Lower leg skin (tissue), 4 donors: ENCODE data around the gene HDAC4. TPM values are rescaled to one million over a fixed set of nuclear protein-coding genes. Genes with fewer than 3 reads are reported as not detected.

ENCODE experiments used
- DNase-seq, 2 donors: peaks; one replicate each; pipeline ENCODE4 v3.0.0-alpha.2; 2019; ENCODE audit warnings: low spot score in 2 of 2
- H3K4me3 ChIP-seq: fragments of 200-600 bp; sonication (generic); 2 replicates; pipeline ENCODE4 v1.5.1; 2017; ENCODE audit warnings: mild to moderate bottlenecking, low read depth; ENCODE audit not compliant: poor library complexity, severe bottlenecking
- CTCF ChIP-seq, 3 donors: fragments of 450-650 bp; IDR thresholded peaks; one replicate each; pipeline ENCODE4 v1.5.1; 2016; ENCODE audit warnings: antibody characterized with exemption in 3 of 3, mild to moderate bottlenecking in 3 of 3, moderate library complexity in 2 of 3
- POLR2A ChIP-seq, 2 donors: fragments of 450-650 bp; IDR thresholded peaks; one replicate each; pipeline ENCODE4 v1.6.1; 2016 to 2017; ENCODE audit warnings: antibody characterized with exemption in 2 of 2, mild to moderate bottlenecking in 1 of 2, moderate library complexity in 1 of 2
- WGBS, 2 donors: methylation state at CpG; one replicate each; pipeline ENCODE4 v1.1.5; 2018; 5-methylcytosine and 5-hydroxymethylcytosine counted together
- intact Hi-C: fragments of 100-400 bp; cut with DNase I; formaldehyde crosslinking; loops from one replicate; pipeline ENCODE4 v1.15.0; 2023; ENCODE audit warnings: low total_unique reads
- total RNA-seq, 4 donors: library from RNA; depleted of rRNA; stranded (reverse); fragments of >200 nt; gene quantifications; one replicate each; pipeline ENCODE4 v1.1.0, GENCODE V29; 2016

Gene HDAC4
- total RNA-seq, 4 donors from 2014 or later: 27.4 to 85.5 (median 57.9) TPM

GRCh38 chr2:239195992-239196391 is 204.8 kb downstream of the HDAC4 start:
- H3K4me3 ChIP-seq: no peak overlapping the region
- intact Hi-C loops: no loop called here
- TF ChIP-seq CTCF (IDR thresholded peaks at IDR 0.05): no peak
- TF ChIP-seq POLR2A (IDR thresholded peaks at IDR 0.05): no peak
- 84 to 91% methylated on average over 4 of the region's 4 CpGs for WGBS, 2 donors
- no peak for DNase-seq

- no peak overlapping the region for H3K4me3 ChIP-seq
- WGBS, 2 donors: 85 to 88% methylated on average over 15 of the region's 15 CpGs
- no peak for DNase-seq
- intact Hi-C loops: no loop called here
- no peak for TF ChIP-seq CTCF (IDR thresholded peaks at IDR 0.05)
- TF ChIP-seq POLR2A (IDR thresholded peaks at IDR 0.05): no peak
These were observed 205.4 kb downstream of the HDAC4 start for GRCh38 chr2:239195318-239195871.

GRCh38 chr2:239194731-239195317 is 206.0 kb downstream of the HDAC4 start:
- no peak for TF ChIP-seq POLR2A (IDR thresholded peaks at IDR 0.05)
- no peak for TF ChIP-seq CTCF (IDR thresholded peaks at IDR 0.05)
- 89 to 90% methylated on average over 23 of the region's 23 CpGs for WGBS, 2 donors
- peak in 1 of 2 donors; percentile 75 for DNase-seq
- H3K4me3 ChIP-seq: no peak overlapping the region
- intact Hi-C loops: no loop called here

GRCh38 chr2:239193925-239194677 is 206.7 kb downstream of the HDAC4 start:
- intact Hi-C loops: no loop called here
- WGBS, 2 donors: 85 to 89% methylated on average over 17 of the region's 17 CpGs
- DNase-seq: peak in 1 of 2 donors; percentile 80
- no peak for TF ChIP-seq POLR2A (IDR thresholded peaks at IDR 0.05)
- no peak for TF ChIP-seq CTCF (IDR thresholded peaks at IDR 0.05)
- no peak overlapping the region for H3K4me3 ChIP-seq

- no peak overlapping the region for H3K4me3 ChIP-seq
- intact Hi-C loops: no loop called here
- 77 to 84% methylated on average over 12 of the region's 12 CpGs for WGBS, 2 donors
- peak in 1 of 2 donors; percentile 85 for DNase-seq
- TF ChIP-seq CTCF (IDR thresholded peaks at IDR 0.05): no peak
- TF ChIP-seq POLR2A (IDR thresholded peaks at IDR 0.05): no peak
These were observed 207.4 kb downstream of the HDAC4 start for GRCh38 chr2:239193401-239193811.
